Stimulated activated CD4-positive, alpha-beta T cell treated with anti-CD3 and anti-CD28 coated beads, TNF-alpha, amount 100 ng/mL, for 24 hours (primary cell): ENCODE measurements around the gene FAM163B.
"Not testable (repeated sequence)": the region's sequence is repeated elsewhere in the genome, so short reads cannot be mapped to it uniquely, and the experiment has no call there.

ENCODE experiments used
- DNase-seq, 3 experiments: peaks; one replicate each; pipeline ENCODE4 v3.0.0-alpha.2; 2020; ENCODE audit warnings: low read depth in 3 of 3

The FAM163B gene

GRCh38 chr9:133640160-133640559 lies 31.0 kb upstream of the FAM163B start:
- no peak for DNase-seq

DNA sequence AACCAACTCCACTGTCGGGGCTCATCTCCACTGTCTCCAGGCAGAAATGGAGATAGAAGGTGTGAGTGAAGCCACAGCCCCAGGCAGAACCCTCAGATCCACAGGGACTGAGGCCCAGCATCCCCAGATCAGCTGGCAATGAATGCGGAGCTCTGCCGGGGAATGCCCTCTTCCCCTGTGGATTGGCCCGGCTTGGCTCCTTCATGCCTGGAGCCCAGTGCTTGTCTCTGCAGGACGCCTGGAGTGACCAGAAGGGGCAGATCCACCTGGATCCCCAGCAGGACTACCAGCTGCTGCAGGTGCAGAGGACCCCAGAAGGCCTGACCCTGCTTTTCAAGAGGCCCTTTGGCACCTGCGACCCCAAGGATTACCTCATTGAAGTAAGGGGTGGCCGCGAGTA lies 30.4 kb upstream of the FAM163B start:
- DNase-seq = no peak

GRCh38 chr9:133638711-133639110 lies 29.5 kb upstream of the FAM163B start:
- DNase-seq = no peak

DNA sequence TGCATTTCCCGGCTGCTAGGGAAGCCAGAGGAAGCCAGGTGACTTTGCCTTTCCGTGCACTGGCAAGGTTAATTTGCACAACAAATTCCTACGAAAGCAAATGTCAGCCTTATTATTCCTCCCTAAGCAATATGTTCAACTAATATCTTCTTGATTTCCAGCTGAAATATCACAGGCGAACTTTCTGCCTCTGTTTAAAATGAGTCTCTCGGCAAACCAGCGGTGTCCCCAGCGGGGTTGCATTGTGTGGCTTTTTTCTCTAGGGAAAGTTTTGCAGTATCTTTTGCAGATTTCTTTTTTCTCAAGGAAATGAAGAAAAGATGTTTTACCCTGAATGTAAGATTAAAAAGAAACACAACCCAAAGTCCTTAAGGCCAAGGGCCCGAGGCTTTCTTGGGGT lies 28.9 kb upstream of the FAM163B start:
- no peak for DNase-seq

DNA sequence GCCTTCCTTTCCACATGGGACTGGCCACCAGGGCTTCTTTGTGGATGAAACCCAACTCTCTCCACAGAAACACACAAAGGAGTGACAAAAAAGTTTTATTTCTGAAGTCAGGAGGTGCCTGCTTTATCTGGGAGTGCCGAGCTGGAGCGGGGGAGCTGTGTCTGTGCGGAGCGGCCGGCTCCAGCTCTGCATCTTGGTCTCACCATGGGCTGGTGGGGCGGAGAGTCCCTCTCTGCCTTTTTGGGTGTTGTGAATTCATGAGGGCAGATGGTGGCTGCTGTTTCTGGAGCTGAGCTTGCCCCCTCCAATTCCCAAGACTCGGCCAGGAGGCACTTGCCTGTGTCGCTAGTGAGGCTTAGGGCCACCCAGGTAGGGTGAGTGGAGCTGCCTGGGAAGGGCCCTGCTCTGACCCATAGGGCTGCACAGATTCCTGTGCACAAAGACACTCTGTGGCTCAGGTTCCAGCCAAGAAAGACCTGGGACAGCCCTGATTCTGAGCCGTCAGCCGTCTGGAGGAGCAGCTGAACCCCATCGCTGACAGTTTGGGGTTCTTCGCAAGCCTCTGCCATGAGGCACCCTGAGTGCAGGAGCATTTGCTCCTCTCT lies 28.4 kb upstream of the FAM163B start:
- no peak for DNase-seq

- DNase-seq = no peak
Observed at GRCh38 chr9:133636902-133637301, 27.7 kb upstream of the FAM163B start.

DNA sequence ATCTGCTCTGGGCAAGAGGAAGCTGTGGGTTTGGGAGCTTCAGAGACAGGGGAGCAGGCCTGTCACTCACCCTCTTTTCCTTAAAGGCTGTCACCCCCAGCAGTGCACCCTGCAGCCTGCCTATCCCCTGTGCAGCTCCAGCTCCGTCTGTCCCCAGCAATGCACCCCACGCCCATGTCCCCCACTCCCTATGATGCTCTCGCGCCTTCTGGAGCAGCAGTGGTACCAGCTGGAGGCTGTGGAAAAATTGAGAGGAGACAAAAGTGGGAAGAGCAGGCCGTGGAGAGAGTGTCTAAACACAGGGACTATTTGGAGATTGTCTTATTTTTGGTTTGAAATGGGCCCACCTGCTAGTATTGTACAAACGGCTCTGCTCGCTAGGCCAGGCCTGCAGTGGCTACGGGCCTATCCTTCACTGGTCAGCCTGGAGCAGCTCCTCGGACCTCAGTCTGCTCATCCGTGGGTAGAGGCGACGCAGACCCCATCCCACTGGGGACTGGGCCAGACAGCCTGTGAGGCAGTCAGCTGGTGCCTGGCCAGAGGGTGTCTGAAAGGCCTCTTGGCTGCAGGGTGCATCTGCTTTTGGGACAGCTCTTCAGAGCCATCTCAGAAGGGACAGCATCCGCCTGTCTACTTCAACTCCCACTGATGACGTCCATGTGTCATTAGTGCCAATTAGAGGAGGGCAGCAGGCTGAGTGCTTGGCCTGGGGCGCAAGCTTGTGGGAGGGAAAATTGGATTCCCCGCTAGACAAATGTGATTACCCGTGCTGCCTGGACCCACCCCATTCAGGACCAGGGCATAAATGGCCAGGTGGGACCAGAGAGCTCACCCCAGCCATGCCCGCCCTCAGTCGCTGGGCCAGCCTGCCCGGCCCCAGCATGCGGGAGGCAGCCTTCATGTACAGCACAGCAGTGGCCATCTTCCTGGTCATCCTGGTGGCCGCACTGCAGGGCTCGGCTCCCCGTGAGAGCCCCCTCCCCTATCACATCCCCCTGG lies 26.6 kb upstream of the FAM163B start, which contains the start of gene DBH:
Gene DBH, plus strand, starts transcription at position 831 of the 999 bp plus-strand sequence. Its CDS starts 9 bp downstream, at position 840.
- DNase-seq = no peak

DNA sequence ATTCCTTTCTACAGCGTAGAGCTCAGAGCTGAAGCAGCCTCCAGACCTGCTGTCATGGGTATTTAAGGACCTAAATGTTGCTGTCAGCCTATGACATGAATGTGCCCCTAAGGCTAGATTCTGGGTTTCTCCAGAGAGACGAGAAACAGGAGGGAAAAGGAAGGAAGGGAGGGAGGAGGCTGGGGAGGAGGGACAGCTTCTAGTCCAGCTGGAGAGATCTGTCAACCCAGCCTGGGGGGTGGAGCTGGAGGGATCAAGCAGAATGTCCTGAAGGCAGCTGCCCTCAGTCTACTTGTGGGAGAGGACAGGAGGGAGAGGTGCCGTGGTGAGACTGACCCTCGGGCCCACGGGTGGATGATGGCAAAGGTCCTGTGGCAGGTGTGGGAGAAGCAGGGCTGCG lies 25.9 kb upstream of the FAM163B start:
- DNase-seq = no peak

DNA sequence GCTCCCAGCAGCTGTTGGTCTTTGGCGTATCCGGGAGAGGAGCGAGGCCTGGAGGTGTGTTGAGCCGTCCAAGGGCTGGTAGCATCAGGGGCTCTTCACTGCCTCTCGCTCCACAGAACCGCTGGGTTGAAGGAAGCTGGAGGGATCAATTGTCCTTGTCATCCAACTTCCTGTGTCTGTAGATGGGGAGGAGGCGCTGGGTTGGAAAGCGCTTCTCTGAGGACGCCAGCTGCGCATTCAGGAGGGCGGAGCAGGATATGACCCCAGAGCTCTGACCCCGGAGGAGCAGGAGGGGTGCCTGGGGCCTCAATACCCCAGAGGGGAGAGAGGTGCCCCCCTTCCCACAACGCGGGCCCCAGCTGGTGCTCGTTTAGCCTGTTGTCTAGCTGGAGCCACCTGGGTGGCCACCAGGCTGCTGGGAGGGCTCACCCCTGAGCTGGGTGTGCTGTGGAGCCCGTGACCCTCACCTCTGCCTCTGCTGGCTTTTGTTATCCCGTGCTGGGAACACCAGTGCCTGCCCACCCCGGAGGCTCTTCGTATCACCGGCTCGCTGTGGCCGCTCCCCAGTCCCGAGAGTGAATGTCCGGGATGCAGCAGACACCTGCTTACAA lies 25.0 kb upstream of the FAM163B start:
- no peak for DNase-seq

- DNase-seq = no peak
Observed at GRCh38 chr9:133633681-133634080, 24.5 kb upstream of the FAM163B start.

GRCh38 chr9:133632806-133633680 lies 23.9 kb upstream of the FAM163B start:
- DNase-seq = no peak

DNA sequence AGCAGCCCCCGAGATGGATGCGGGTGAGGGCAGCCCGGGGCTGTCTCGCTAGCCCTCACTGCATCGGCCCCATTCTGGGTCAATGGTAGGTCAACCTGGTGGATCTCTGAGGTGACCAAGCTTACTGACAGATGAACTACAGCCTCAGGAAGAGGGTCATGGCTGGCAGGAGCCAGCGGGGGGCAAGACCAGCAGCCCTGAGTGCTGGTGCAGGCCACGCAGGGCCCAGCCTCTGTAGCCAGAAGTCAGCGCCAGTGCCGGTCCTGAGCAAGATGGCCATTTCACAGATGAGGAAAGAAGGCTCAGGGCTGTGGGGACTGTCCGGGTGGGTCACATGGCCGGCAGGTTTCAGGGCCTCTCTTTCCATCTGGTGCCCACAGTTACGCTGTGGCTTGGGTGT lies 21.9 kb upstream of the FAM163B start:
- no peak for DNase-seq

DNA sequence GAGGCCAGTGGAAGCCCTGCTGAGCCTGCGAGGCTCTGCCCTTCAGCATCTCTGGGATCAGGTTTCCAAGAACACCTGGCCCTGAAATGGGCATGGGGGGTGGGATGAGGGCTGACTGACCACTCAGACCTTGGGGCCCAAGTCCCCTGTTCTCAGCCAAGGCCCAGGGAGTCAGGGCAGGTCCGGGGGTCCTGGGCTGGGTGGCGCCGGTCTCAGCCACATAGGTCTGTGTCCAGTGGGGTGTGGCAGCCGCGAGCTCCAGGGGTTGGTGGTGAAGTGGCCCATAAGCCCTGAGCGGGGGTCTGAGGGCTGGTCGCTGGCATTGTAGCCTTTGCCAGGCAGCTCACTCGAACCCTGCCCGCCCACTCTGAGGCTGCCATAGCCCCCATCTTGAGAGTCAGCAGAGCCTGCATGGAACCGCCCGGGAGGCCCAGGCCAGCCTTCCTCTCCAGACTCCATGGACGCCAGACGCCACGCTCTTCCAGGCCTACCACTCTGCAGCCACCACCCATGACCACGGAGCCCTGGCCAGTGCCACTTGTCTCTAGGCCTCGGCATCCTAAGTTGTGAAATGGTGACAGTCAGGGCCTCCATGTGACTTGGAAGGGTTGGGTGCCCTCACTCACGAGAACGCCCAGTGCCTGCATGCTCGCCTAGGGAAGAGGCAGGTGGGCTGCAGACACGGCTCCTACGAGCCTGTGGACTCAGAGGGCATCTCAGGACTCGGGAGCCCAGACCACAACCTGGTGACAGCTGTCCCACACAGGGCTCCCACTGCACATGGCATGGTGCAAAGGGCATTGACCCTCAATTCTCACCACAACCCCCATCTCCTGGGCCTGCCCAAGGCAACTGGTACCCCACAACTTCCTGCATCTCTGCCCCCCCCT lies 20.3 kb upstream of the FAM163B start:
- DNase-seq = no peak

- no peak for DNase-seq
Observed at GRCh38 chr9:133628766-133629165, 19.6 kb upstream of the FAM163B start.

DNA sequence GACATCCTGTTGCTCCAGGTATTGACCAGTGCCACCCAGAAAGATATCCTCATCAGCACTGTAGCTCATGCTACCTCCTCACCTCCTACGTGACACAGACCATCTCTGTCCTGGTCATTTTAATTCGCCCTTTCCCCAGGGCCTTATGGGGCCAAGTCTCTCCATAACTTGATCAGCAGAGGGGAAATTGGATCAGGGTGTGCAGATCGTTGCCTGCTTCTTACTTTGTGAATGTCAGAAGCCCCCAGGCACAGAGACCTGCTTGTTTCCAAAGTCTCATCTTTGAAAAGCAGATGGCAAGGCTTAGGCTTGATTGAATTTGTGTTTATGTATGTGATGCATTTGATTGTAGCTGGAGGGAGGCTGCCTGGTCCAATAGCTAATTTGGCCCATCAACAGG lies 18.2 kb upstream of the FAM163B start:
- DNase-seq = no peak

DNA sequence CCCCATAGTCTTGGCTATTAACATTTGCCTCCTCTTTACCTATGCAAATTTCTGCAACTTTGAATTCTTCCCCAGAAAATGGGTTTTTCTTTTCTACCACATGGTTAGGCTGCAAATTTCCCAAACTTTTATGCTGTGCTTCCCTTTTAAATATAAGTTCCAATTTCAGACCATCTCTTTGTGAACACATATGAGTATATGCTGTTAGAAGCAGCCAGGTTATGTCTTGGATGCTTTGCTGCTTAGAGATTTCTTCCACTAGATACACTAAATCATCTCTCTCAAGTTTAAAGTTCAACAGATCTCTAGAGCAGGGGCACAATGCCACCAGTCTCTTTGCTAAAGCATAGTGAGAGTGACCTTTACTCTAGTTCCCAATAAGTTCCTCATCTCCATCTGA lies 16.8 kb upstream of the FAM163B start:
- DNase-seq = not testable (repeated sequence)

DNA sequence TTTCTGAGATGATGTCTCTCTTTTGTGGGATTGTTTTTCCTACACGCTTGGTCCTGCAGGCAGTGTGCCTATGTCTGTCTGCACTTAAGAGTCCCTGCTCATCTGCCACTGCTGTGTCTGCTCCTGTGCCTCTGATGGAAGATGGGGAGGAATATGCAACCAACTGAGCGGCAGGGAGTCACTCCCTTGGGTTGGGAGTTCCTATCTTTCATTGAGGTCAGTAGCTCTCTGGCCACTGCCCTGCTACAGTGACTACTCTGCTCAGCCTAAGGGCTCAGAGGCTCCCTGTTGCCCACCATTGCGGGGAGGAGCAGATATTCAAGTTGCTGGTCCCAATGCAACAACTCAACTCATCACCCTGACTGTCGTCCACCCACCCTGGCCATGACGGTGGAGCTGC lies 13.4 kb upstream of the FAM163B start:
- no peak for DNase-seq

DNA sequence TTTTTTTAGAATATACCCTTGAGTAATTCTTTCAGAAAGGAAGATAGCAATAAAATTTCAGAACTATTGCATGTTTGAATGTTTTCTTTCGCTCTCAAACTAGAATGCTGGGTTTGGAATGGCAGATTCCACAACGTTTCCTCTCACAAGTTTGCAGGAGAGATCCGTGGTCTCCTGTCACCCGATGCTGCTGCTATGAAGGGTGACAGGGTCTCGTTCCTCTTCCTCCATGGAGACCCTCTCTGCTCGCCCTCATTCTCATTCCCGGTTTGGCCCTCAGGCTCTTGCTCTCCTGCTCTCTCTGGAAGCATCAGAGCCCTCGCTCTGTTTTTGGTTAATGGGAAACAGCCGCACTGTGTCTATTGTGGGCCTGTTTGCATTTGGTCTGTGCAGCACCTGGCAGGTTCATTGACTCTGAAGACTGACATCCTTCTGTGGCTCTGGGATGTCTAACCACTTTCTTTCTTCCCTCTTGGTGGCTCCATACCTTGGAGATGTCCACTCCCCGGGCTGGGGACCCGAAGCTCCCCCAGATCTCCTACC lies 12.6 kb upstream of the FAM163B start:
- DNase-seq = no peak

- peak in 1 of 3 experiments; percentile 48 for DNase-seq
Observed at GRCh38 chr9:133619791-133620190, 10.6 kb upstream of the FAM163B start.

DNA sequence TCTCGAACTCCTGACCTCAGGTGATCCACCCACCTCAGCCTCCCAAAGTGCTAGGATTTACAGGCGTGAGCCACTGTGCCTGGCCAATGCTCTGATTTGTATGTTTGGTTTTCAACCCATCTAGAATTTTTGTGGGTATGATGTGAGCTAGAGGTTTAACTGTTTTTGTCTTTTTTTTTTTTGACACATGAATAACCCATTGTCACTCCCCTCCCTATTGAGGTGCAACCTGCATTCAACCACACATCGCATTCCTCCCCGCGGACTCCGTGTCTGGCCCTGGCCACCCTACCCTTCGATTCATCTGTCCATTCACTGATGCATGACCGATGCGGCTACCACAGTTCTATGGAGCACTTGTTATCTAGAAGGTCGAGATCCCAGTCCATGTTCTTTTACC lies 9.5 kb upstream of the FAM163B start:
- DNase-seq = no peak
